ENCODE measurements around the gene DOCK1.

Gene DOCK1

GRCh38 chr10:127135844-127136577 lies 230.8 kb downstream of the DOCK1 start:
- no peak for DNase-seq (ENCODE audit: low read depth, low spot score)

- DNase-seq (ENCODE audit: low read depth, low spot score), result no peak
These were observed 232.2 kb downstream of the DOCK1 start for GRCh38 chr10:127137391-127137790.

- DNase-seq (ENCODE audit: low read depth, low spot score), result peak; percentile 50
These were observed 236.9 kb downstream of the DOCK1 start for GRCh38 chr10:127142136-127142535.

GRCh38 chr10:127142856-127143255 lies 237.6 kb downstream of the DOCK1 start:
- DNase-seq (ENCODE audit: low read depth, low spot score), result no peak

- no peak for DNase-seq (ENCODE audit: low read depth, low spot score)
These were observed 239.9 kb downstream of the DOCK1 start for GRCh38 chr10:127145173-127145572.

GRCh38 chr10:127146661-127147060 lies 241.4 kb downstream of the DOCK1 start:
- DNase-seq (ENCODE audit: low read depth, low spot score), result no peak

GRCh38 chr10:127148066-127148932 lies 243.1 kb downstream of the DOCK1 start:
- no peak for DNase-seq (ENCODE audit: low read depth, low spot score)

- no peak for DNase-seq (ENCODE audit: low read depth, low spot score)
These were observed 243.6 kb downstream of the DOCK1 start for GRCh38 chr10:127148933-127149220.

- peak; percentile 65 for DNase-seq (ENCODE audit: low read depth, low spot score)
These were observed 244.4 kb downstream of the DOCK1 start for GRCh38 chr10:127149501-127150081.

- DNase-seq (ENCODE audit: low read depth, low spot score), result peak; percentile 23
These were observed 244.9 kb downstream of the DOCK1 start for GRCh38 chr10:127150136-127150535.

- no peak for DNase-seq (ENCODE audit: low read depth, low spot score)
These were observed 246.3 kb downstream of the DOCK1 start for GRCh38 chr10:127151541-127151940.

- DNase-seq (ENCODE audit: low read depth, low spot score), result peak; percentile 13
These were observed 246.9 kb downstream of the DOCK1 start for GRCh38 chr10:127151981-127152699.

GRCh38 chr10:127153181-127153580 lies 248.0 kb downstream of the DOCK1 start:
- no peak for DNase-seq (ENCODE audit: low read depth, low spot score)

GRCh38 chr10:127154831-127155620 lies 249.8 kb downstream of the DOCK1 start:
- DNase-seq (ENCODE audit: low read depth, low spot score), result no peak

- DNase-seq (ENCODE audit: low read depth, low spot score), result no peak
These were observed 251.9 kb downstream of the DOCK1 start for GRCh38 chr10:127157089-127157488.

- no peak for DNase-seq (ENCODE audit: low read depth, low spot score)
These were observed 252.4 kb downstream of the DOCK1 start for GRCh38 chr10:127157506-127158200.

- no peak for DNase-seq (ENCODE audit: low read depth, low spot score)
These were observed 253.4 kb downstream of the DOCK1 start for GRCh38 chr10:127158662-127159061.

- no peak for DNase-seq (ENCODE audit: low read depth, low spot score)
These were observed 254.5 kb downstream of the DOCK1 start for GRCh38 chr10:127159648-127160245.

- DNase-seq (ENCODE audit: low read depth, low spot score), result no peak
These were observed 256.3 kb downstream of the DOCK1 start for GRCh38 chr10:127161482-127161881.

- DNase-seq (ENCODE audit: low read depth, low spot score), result no peak
These were observed 257.6 kb downstream of the DOCK1 start for GRCh38 chr10:127162841-127163240.

Data from ELF-1 (cell line).